CD14-positive monocyte (primary cell): Measurements from ENCODE around the gene CLTCL1. TPM values are rescaled to one million over a fixed set of nuclear protein-coding genes. Genes with fewer than 3 reads are reported as not detected.

Source experiments
- DNase-seq, 3 donors: peaks; one replicate each; pipeline ENCODE4 v3.0.0-alpha.2; 2011 to 2022
- H2AFZ ChIP-seq: 2 replicates; pipeline ENCODE4 v1.6.0; 2012; ENCODE audit warnings: mild to moderate bottlenecking, low read depth, low read length, inconsistent platforms; ENCODE audit not compliant: insufficient read depth, poor library complexity, severe bottlenecking
- H3K27ac ChIP-seq, 2 donors: 1 replicate in 1 of 2; 2 replicates in 1 of 2; pipeline ENCODE4 v1.5.1; 2012 to 2013; ENCODE audit warnings: low read length in 2 of 2, control low read depth in 1 of 2, inconsistent platforms in 1 of 2, low read depth in 1 of 2, mild to moderate bottlenecking in 1 of 2
- H3K27me3 ChIP-seq, 2 donors: one replicate each; pipeline versions ENCODE4 v1.6.0 to v1.6.1; 2011 to 2013; ENCODE audit warnings: low read length in 2 of 2; ENCODE audit not compliant: control insufficient read depth in 2 of 2, insufficient read depth in 2 of 2
- H3K36me3 ChIP-seq, 2 donors: replicated peaks in 1 of 2; 1 replicate in 1 of 2; 2 replicates in 1 of 2; pipeline versions ENCODE4 v1.5.1 to v1.6.1; 2012 to 2013; ENCODE audit warnings: low read length in 2 of 2, control low read depth in 1 of 2, inconsistent platforms in 1 of 2, mild to moderate bottlenecking in 1 of 2; ENCODE audit not compliant: insufficient read depth in 2 of 2, control insufficient read depth in 1 of 2
- H3K4me1 ChIP-seq, 2 donors: 1 replicate in 1 of 2; 2 replicates in 1 of 2; pipeline versions ENCODE4 v1.5.1 to v1.6.1; 2012 to 2013; ENCODE audit warnings: low read length in 2 of 2, control low read depth in 1 of 2, inconsistent platforms in 1 of 2, mild to moderate bottlenecking in 1 of 2, moderate library complexity in 1 of 2; ENCODE audit not compliant: insufficient read depth in 2 of 2, control insufficient read depth in 1 of 2
- H3K4me2 ChIP-seq: replicated peaks from 2 replicates; pipeline ENCODE3; 2012; ENCODE audit warnings: low read length, moderate library complexity, mild to moderate bottlenecking; ENCODE audit not compliant: poor library complexity, severe bottlenecking; ENCODE audit errors: extremely low read depth
- H3K4me3 ChIP-seq, 3 experiments: fragments of 200-600 bp in 1 of 3; sonication (generic) in 1 of 3; replicated peaks in 1 of 3; 1 replicate in 2 of 3; 2 replicates in 1 of 3; pipeline ENCODE4 v1.5.1; 2011 to 2013; ENCODE audit warnings: low read length in 3 of 3, mild to moderate bottlenecking in 3 of 3, control low read depth in 2 of 3, low read depth in 2 of 3, inconsistent platforms in 1 of 3, moderate library complexity in 1 of 3
- H3K79me2 ChIP-seq: 2 replicates; pipeline ENCODE4 v1.6.0; 2012; ENCODE audit warnings: mild to moderate bottlenecking, control low read depth, inconsistent platforms, low read length, moderate library complexity; ENCODE audit not compliant: insufficient read depth
- H3K9ac ChIP-seq: 2 replicates; pipeline ENCODE4 v1.6.0; 2017; ENCODE audit warnings: low read length, mild to moderate bottlenecking; ENCODE audit not compliant: insufficient read depth, poor library complexity, severe bottlenecking
- H3K9me3 ChIP-seq, 2 donors: replicated peaks in 1 of 2; 1 replicate in 1 of 2; 2 replicates in 1 of 2; pipeline versions ENCODE4 v1.5.1 to v1.6.1; 2012 to 2013; ENCODE audit warnings: low read length in 2 of 2, control low read depth in 1 of 2; ENCODE audit not compliant: control insufficient read depth in 1 of 2, insufficient read depth in 1 of 2
- H4K20me1 ChIP-seq: 2 replicates; pipeline ENCODE4 v1.6.0; 2012; ENCODE audit warnings: mild to moderate bottlenecking, low read length, control low read depth, moderate library complexity; ENCODE audit not compliant: insufficient read depth
- H3K27ac Mint-ChIP-seq, 7 donors: one replicate each; pipeline ENCODE4 v1.8.0; 2020; ENCODE audit warnings: mild to moderate bottlenecking in 7 of 7, mixed read lengths in 7 of 7, moderate library complexity in 6 of 7, inconsistent platforms in 2 of 7
- H3K27me3 Mint-ChIP-seq, 3 donors: one replicate each; pipeline ENCODE4 v1.8.0; 2021 to 2022; ENCODE audit warnings: low read depth in 3 of 3, mild to moderate bottlenecking in 3 of 3, mixed read lengths in 3 of 3, moderate library complexity in 3 of 3, inconsistent platforms in 1 of 3
- H3K36me3 Mint-ChIP-seq, 2 donors: one replicate each; pipeline ENCODE4 v1.8.0; 2020; ENCODE audit warnings: mixed read lengths in 2 of 2, inconsistent platforms in 1 of 2, mild to moderate bottlenecking in 1 of 2
- H3K4me1 Mint-ChIP-seq: one replicate; pipeline ENCODE4 v1.8.0; 2020; ENCODE audit warnings: mild to moderate bottlenecking, mixed read lengths
- H3K4me3 Mint-ChIP-seq, 2 donors: one replicate each; pipeline ENCODE4 v1.8.0; 2020; ENCODE audit warnings: mild to moderate bottlenecking in 2 of 2, mixed read lengths in 2 of 2, moderate library complexity in 1 of 2
- H3K9me3 Mint-ChIP-seq, 7 donors: one replicate each; pipeline ENCODE4 v1.8.0; 2020 to 2022; ENCODE audit warnings: mixed read lengths in 7 of 7, mild to moderate bottlenecking in 6 of 7, moderate library complexity in 6 of 7, inconsistent platforms in 2 of 7
- WGBS: methylation state at CpG from one replicate; pipeline ENCODE4 v1.1.5; 2013; ENCODE audit warnings: missing lambda C conversion rate; ENCODE audit not compliant: insufficient coverage; 5-methylcytosine and 5-hydroxymethylcytosine counted together
- intact Hi-C, 2 donors: fragments of 100-400 bp; cut with micrococcal nuclease; formaldehyde crosslinking; loops; one replicate each; pipeline versions ENCODE4 v1.15.0 to v1.15.1; 2023
- polyA plus RNA-seq, 3 donors: library from polyadenylated mRNA; depleted of rRNA in 1 of 3; unstranded in 2 of 3; stranded (reverse) in 1 of 3; fragments of 300-500 nt in 2 of 3; fragments of >200 nt in 1 of 3; fragmentation: Illumina TruSeq in 2 of 3; gene quantifications; 1 replicate in 2 of 3; 2 replicates in 1 of 3; pipeline ENCODE4 v1.2.3, GENCODE V29; 2012 to 2021
- TF ChIP-seq, protein P1 (sequence below): fragments of 200-600 bp; IDR thresholded peaks from one replicate; pipeline ENCODE4 v1.8.0; 2022; ENCODE audit warnings: antibody characterized with exemption, mild to moderate bottlenecking

The CLTCL1 gene
- polyA plus RNA-seq, 3 donors, result 5.1 to 17.0 (median 6.1) TPM

DNA sequence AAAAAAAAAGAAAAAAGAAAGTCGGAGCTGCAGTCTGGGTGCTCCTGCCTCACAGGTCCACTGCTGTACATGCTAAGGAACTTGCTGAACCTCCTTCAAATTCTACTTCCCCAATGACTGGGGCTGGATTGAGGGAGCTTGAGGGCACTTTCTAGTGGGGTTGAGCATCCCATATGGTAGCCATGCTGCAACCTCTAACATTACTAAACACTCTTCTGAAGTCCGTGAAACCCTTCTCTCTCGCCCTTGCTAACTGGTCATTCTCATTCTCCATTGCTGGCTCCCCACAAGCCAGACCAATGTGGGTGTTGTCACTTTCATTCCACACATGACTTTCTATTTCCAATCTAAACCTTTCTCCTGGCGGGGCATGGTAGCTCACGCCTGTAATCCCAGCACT is 148.3 kb downstream of the CLTCL1 start:
- intact Hi-C loops, result no loop called here
- H3K9me3 Mint-ChIP-seq, result peaks cover 0 to 4% (median 0%) of the 10 kb centered on the region in 7 donors
- no peak overlapping the region for H3K9ac ChIP-seq

DNA sequence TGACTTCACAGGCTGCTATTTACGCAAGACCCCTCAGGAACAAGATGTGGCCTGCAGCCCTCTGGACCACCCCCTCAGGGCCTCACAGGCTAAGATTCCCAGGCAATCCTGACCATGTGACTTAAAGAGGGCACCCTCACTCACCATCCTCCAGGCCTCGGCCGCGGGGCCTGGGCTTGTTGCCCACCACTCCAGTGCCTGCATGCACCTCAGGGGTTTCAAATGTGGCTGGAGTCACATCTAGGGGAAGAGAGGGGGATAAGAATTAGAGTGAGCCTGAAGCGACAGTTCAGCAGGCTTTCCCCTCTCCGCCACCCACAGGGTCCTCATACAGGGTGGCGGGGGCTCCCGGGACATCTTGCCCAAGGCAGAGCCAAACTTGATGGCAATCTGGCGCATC is 149.1 kb downstream of the CLTCL1 start:
- peaks cover 0 to 3% (median 0%) of the 10 kb centered on the region in 7 donors for H3K9me3 Mint-ChIP-seq
- peaks cover 10% of the 10 kb centered on the region for H3K4me1 Mint-ChIP-seq
- Histone ChIP-seq H3K27me3 (peaks cover under 1 to 7% of the 10 kb centered on the region in 2 donors), H4K20me1 (no peaks in the 10 kb centered on the region), H3K4me1 (peaks cover 10 to 11% of the 10 kb centered on the region in 2 donors), H3K27ac (no peak overlapping the region), H3K9ac (no peak overlapping the region), H3K4me3 (no peak overlapping the region), H3K9me3 (no peaks in the 10 kb centered on the region), H3K79me2 (peaks cover 16% of the 10 kb centered on the region), H2AFZ (no peak overlapping the region), H3K4me2 (no peak overlapping the region), H3K36me3 (peaks cover 52 to 53% of the 10 kb centered on the region in 2 donors)
- no peak overlapping the region for H3K4me3 Mint-ChIP-seq
- TF ChIP-seq, protein P1, sequence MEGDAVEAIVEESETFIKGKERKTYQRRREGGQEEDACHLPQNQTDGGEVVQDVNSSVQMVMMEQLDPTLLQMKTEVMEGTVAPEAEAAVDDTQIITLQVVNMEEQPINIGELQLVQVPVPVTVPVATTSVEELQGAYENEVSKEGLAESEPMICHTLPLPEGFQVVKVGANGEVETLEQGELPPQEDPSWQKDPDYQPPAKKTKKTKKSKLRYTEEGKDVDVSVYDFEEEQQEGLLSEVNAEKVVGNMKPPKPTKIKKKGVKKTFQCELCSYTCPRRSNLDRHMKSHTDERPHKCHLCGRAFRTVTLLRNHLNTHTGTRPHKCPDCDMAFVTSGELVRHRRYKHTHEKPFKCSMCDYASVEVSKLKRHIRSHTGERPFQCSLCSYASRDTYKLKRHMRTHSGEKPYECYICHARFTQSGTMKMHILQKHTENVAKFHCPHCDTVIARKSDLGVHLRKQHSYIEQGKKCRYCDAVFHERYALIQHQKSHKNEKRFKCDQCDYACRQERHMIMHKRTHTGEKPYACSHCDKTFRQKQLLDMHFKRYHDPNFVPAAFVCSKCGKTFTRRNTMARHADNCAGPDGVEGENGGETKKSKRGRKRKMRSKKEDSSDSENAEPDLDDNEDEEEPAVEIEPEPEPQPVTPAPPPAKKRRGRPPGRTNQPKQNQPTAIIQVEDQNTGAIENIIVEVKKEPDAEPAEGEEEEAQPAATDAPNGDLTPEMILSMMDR, result no peak
- peaks cover 42 to 55% of the 10 kb centered on the region in 2 donors for H3K36me3 Mint-ChIP-seq
- 100% methylated on average over 1 of the region's 9 CpGs for WGBS
- H3K27me3 Mint-ChIP-seq, result peaks cover 13 to 14% (median 14%) of the 10 kb centered on the region in 3 donors
- DNase-seq, result no peak
- intact Hi-C loops, result no loop called here
- H3K27ac Mint-ChIP-seq, result no peak overlapping the region

More for the DNA sequence above, 148.3 kb downstream of the CLTCL1 start:
- peak overlapping the region in 3 of 7 donors; percentile 95 to 98 (median 97) for H3K27ac Mint-ChIP-seq
- no peak overlapping the region for H3K4me3 ChIP-seq
- H3K9me3 ChIP-seq, result no peaks in the 10 kb centered on the region
- peaks cover 8 to 15% of the 10 kb centered on the region in 2 donors for H3K27me3 ChIP-seq
- no peak for DNase-seq
- H3K36me3 ChIP-seq, result peaks cover 44 to 45% of the 10 kb centered on the region in 2 donors
- TF ChIP-seq, protein P1, result no peak
- peak overlapping the region in 1 of 2 donors; percentile 18 for H3K4me3 Mint-ChIP-seq
- peaks cover 36 to 46% of the 10 kb centered on the region in 2 donors for H3K36me3 Mint-ChIP-seq
- H4K20me1 ChIP-seq, result no peaks in the 10 kb centered on the region
- no peak overlapping the region for H2AFZ ChIP-seq
- H3K4me1 Mint-ChIP-seq, result peaks cover 10% of the 10 kb centered on the region
- 100% methylated on average over 4 of the region's 5 CpGs for WGBS
- H3K4me2 ChIP-seq, result no peak overlapping the region
- peaks cover 10 to 11% of the 10 kb centered on the region in 2 donors for H3K4me1 ChIP-seq
- H3K27ac ChIP-seq, result no peak overlapping the region
- H3K79me2 ChIP-seq, result peaks cover 16% of the 10 kb centered on the region
- peaks cover 21 to 23% (median 22%) of the 10 kb centered on the region in 3 donors for H3K27me3 Mint-ChIP-seq
